Tongue (tissue), 2 donors: Measurements from ENCODE around the gene SNRPA1. TPM values are rescaled to one million over a fixed set of nuclear protein-coding genes. Genes with fewer than 3 reads are reported as not detected.

Experiments
- DNase-seq: peaks from one replicate; pipeline ENCODE4 v3.0.0-alpha.2; 2015
- total RNA-seq: library from RNA; depleted of rRNA; stranded (reverse); fragments of >200 nt; gene quantifications from one replicate; pipeline ENCODE4 v1.2.3, GENCODE V29; 2014

The SNRPA1 gene
- total RNA-seq, 1 donor from 2014 or later: 32.9 TPM

GRCh38 chr15:101242160-101242998, 52.7 kb downstream of the SNRPA1 start:
- DNase-seq: peak; percentile 46

GRCh38 chr15:101240358-101240757, 54.7 kb downstream of the SNRPA1 start:
- DNase-seq: peak; percentile 81

GRCh38 chr15:101239724-101240136, 55.3 kb downstream of the SNRPA1 start:
- peak; percentile 15 for DNase-seq

GRCh38 chr15:101237251-101237650, 57.8 kb downstream of the SNRPA1 start:
- DNase-seq: no peak

- DNase-seq: no peak
These were observed 61.3 kb downstream of the SNRPA1 start for GRCh38 chr15:101233651-101234280.

GRCh38 chr15:101232677-101233076, 62.4 kb downstream of the SNRPA1 start:
- peak; percentile 19 for DNase-seq

Other genes with a start within 250 kb of the SNRPA1 start
- 41.7 TPM for gene CHSY1, start 43.2 kb downstream of the SNRPA1 start, total RNA-seq
- gene SELENOS, start 17.8 kb downstream of the SNRPA1 start, total RNA-seq: 58.3 TPM
- 10.6 TPM for gene PCSK6, start 194.5 kb upstream of the SNRPA1 start, total RNA-seq